ENCODE data around the gene UMODL1.

The UMODL1 gene

DNA sequence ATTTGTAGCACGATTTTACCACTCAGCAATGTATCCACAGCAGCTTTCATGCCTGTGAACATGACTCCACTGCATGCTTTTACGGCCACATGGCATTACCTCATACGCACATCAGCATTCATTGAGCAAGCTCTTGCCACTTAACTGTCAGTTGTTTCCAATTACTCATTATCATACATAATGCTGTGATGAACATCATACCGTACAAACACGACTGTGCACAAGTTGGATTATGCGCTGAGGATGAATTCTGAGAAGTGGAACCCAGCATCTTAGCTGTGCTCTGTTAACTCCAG, 9.6 kb downstream of the UMODL1 start:
- DNase-seq (ENCODE audit: low read depth) = no peak

- no peak for DNase-seq (ENCODE audit: low read depth)
Observed at GRCh38 chr21:42081138-42081537, 10.0 kb downstream of the UMODL1 start.

DNA sequence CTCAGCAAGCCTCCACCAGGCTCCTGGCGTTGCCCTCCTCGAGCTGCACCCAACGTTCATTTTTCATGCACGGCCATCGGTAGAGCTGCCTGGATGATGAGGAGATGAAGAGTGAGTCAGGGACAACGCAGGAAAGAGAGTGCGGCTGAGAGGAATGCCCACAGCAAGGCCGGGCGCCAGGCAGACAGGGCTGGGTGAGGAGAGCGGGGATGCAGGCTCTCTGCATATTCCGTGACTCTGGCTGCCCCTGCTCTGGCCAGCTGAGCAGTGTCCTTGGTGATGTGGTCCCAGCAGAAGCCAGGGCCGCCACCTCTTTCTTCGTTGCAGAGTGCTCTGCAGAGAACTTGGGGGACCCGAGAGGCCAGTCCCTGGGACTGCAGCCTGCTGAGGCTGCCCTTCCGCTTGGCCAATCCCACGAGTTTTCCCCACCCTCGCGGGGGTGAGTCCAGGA, 10.8 kb downstream of the UMODL1 start:
- no peak for DNase-seq (ENCODE audit: low read depth)

DNA sequence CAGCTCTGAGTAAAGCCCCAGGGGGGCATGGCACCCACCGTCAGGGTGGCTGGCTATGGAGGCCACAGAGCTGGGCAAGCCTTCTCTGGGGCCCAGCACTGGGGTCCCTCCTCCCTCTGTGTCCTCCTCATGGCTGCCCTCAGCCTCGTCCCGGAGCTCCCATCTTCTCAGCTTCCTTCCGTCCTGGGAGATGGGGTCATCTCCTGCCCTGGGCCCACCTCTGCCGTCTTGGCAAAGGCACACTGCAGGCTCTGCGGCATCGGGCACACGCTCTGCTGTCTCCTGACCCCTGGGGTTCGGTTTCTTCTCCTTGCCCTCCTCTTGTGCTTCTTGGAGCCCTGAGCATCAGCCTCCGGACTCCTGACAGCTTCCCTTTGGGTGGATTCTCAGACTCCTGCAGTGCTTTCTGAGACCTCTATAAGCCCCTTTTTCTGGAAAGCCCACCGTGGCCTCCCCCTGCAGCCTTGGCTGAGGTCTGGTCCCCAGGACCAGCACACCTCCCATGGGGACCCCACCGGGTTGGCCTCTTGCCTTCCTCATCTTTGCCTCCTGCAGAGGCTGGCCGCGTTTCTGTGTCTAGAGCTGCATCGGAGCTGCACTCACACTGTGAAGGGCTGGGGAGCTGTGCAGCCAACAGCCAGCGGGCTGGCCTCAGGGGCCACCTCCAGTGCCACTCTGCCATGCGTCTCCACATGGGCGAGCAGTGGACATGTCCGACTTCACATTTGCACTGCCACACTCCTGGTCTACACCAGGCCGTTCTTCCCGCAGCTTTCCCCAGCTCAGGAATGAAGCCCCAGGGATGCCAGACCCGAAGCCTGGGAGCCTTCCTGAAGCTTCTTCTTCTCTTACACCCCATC, 11.6 kb downstream of the UMODL1 start:
- no peak for DNase-seq (ENCODE audit: low read depth)

DNA sequence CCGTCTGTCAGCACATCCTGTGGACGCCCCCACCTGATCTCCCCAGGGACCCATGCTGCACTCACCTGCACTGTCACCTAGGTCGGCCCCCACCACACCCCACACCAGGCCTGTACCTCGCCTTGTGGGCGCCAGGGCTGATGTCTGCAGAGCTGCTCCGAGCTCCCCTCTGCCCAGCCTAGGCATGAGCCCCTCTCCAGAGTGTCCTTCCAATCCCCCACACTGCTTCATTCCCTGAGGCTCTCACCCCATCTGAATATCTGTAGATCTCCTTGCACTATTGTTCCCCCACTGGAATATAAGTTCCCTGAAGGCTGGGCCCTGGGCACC, 12.2 kb downstream of the UMODL1 start:
- DNase-seq (ENCODE audit: low read depth) = no peak

DNA sequence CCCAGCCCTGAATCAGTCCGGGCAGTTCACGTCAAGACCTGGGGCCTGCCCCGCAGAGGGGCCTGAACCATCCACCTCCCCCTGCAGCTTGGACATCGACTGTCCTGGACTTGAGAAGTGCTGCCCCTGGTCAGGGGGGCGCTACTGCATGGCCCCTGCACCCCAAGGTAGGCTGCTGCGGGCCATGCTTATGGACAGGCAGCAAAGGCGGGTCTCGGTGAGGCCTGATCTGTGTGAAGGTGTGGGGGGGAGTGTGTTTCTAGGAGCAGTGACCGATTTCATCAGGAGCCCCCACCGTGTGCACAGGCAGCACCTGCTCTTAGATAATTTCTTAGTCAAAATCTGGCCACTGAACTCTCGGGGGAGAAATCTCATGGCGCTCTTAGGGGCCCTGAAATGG, 13.0 kb downstream of the UMODL1 start:
- no peak for DNase-seq (ENCODE audit: low read depth)

DNA sequence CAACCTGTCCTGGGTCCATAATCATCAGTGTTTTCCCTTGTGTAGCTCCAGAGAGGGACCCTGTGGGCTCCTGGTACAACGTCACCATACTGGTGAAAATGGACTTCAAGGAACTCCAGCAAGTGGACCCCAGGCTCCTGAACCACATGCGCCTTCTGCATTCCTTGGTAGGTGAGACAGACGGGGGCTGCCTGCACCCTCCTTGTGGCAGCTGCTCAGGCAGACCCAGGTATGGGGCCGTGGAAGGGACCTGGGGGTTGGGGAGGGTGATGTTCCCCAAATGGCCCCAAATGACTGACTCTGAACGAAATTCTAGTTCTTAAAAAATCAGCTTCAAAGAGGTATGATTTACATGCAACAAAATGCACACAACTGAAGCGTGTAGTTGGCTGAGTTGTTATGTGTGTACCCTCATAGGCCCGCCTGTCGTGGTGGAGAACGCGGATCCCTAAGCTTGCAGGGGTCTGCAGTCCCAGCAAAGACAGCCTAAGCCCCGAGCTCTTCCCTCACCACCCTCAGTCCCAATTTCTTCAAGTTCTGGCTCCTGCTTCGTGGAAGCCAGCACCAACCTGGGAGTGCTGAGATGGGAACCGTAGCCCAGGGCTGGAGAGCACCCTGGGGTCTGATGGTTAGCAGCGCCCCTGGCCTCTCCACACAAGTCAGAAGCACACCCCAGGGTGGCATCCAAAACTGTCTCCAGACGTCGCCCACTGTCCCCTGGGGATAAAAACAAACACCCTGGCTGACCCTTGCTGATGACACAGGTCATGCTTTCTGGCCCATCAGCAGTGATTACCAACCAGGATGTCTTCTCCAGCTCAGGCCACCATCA, 14.3 kb downstream of the UMODL1 start:
- DNase-seq (ENCODE audit: low read depth) = no peak

DNA sequence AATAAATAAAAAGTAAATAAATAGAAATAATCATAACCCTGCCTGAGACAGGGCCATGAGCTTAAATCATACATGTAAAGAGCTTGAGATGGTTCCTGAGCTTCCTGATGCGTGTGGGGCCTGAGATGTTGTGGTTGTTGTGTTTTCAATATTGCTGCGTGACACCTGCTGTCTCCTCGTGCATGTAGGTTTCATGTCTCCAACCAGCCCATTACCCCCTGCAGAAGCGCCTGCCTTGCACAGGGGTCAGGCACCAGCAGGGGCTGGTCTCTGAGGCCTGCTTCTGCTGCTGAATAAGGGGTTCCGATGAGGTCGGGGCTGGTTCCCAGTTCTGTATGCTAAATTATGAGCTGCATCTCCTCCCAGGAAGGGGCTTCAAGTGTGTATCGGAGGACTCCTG, 15.9 kb downstream of the UMODL1 start:
- no peak for DNase-seq (ENCODE audit: low read depth)

DNA sequence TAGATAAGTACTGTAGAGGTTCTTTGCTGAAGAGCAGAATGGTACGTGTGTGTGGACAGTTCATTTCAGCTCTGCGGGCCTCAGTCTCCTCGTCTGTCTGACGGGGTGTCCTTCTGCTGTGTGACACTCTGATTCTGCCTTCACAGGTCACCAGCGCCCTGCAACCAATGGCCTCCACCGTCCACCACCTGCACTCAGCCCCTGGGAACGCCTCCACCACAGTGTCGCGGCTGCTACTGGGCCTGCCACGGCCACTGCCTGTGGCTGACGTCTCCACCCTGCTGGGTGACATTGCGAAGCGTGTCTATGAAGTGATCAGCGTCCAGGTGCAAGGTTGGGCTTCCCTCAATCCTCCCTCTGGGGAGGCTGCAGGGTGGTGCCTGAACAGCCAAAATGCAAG, 17.0 kb downstream of the UMODL1 start:
- no peak for DNase-seq (ENCODE audit: low read depth)

GRCh38 chr21:42088658-42089057, 17.5 kb downstream of the UMODL1 start:
- no peak for DNase-seq (ENCODE audit: low read depth)

GRCh38 chr21:42089093-42089631, 18.0 kb downstream of the UMODL1 start:
- DNase-seq (ENCODE audit: low read depth) = no peak

DNA sequence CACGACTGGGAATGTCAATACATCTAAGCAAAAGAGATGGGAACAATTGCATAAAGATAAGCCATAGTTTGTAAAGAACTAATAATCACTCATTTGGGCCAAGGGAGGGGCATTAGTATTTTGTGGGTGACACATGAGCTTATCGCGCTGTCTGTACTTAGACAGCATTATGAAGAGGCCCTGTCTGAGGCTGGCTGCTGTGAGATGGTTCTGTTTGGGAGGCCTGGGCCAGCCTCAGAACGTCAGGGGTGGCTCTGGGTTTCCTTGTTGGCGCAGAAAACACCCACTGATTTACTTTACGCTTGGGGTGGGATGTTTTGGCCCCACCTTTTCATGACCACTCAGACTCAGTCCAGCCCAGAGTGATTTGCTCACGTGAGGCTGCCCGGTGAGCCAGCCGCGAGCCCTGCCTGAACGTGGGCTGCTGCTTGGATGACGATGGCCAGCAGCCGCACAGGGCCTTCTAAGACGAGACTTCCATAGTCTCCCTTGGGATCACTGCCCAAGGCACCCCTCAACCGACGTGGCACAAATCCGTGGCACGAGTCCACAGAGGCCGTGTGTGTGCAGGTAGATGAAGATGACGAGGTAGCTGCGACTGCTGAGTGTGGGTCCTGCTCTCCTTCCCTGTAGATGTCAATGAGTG, 18.7 kb downstream of the UMODL1 start:
- no peak for DNase-seq (ENCODE audit: low read depth)

DNA sequence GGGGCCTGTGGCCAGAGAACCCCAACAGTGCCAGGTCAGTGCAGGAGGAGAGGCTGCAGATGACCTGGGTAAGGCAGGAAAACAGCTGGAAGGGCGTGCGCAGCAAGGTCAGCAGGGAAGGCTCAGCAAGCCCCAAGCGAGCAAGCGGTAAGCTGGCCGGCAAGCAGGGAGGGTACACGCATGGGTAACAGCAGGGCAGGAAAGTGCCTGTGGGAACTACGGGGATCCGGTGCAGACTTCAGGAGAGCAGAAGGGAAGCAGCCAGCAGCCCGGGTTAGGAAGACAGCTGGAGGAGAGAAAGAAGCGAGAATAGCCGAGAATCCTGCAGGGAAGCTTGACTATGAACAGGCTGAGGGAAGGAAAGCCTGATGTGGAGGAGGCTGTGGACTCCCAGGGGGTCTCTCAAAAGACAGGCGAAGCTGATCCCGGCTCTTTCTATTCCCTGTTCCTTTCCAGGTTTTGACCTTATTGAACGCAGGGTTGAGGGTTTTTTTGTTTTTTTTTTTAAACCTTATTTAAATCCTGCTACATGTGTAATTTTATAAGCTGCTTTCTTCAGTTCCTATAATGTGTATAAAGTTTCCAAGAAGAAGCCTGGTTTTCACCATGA, 20.9 kb downstream of the UMODL1 start:
- no peak for DNase-seq (ENCODE audit: low read depth)

DNA sequence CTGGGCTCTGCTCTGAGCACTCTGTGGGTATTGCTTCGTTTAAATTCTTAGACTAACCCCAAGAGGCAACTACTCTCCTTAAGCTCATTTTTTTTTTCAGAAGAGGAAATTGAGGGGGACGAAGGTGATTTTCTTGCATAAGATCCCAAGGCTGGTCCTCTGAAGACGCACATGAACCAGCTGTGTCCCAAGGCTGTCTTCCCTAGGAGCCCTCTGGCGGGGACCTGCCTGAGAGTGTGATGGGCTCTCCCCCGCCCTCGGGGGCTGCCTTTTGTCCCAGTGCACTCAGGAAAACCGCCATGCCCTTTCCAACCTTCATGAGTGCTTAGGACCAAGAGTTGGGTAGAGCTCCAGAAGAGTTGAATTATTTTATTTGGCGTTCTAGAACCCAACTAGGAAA, 21.7 kb downstream of the UMODL1 start:
- no peak for DNase-seq (ENCODE audit: low read depth)

DNA sequence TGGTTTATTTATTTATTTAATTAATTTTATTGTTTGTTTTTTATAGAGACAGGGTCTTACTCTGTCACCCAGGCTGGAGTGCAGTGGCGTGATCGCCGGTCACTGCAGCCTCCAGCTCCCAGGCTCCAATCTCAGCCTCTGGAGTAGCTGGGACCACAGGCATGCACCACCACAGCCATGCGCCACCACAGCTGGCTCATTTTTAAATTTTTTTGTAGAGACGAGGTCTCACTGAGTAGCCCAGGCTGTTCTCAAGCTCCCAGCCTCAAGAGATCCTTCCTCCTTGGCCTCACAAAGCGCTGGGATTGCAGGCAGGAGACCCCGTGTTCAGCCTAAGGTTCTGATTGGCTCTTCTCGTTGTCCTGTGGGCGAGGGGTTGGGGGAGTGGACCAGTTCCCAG, 22.1 kb downstream of the UMODL1 start:
- no peak for DNase-seq (ENCODE audit: low read depth)

DNA sequence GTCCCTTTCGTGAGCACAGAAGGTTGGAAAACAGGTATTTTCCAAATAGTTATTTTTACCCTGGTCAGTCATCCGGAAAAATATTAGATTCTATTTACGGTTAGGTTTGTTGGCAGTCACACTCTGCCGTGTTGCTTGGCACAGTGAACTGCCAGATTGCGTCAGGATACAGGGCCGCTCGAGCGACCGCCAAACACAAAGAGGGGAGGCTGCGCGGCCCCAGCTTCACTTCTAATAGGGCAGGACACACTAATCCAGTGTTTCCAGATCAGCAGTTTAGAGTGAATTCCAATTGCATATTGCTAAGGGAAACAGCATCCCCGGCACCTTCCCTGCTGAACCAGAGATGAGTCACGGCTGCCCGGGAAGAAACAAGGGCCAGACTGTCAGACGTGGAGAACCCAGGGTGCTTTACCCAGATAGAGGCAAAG, 22.9 kb downstream of the UMODL1 start:
- DNase-seq (ENCODE audit: low read depth) = no peak

DNA sequence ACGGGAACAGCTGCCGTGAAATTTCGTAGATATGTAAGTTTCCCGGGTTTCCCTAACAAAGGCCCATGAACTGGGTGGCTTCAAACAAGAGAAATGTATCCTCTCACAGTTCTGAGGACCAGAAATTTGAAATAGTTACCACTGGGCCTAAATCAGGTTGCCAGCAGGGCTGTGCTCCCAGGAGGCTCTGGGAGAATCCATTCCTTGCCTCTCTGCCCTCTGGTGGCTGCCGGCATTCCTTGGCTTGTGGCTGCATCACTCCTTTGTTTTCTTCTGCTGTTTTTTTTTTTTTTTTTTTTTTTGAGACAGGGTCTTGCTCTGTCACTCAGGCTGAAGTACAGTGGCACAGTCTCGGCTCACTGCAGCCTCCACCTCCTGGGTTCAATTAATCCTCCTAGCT, 23.7 kb downstream of the UMODL1 start:
- no peak for DNase-seq (ENCODE audit: low read depth)

- no peak for DNase-seq (ENCODE audit: low read depth)
Observed at GRCh38 chr21:42095581-42095980, 24.5 kb downstream of the UMODL1 start.

- no peak for DNase-seq (ENCODE audit: low read depth)
Observed at GRCh38 chr21:42096566-42096965, 25.4 kb downstream of the UMODL1 start.

DNA sequence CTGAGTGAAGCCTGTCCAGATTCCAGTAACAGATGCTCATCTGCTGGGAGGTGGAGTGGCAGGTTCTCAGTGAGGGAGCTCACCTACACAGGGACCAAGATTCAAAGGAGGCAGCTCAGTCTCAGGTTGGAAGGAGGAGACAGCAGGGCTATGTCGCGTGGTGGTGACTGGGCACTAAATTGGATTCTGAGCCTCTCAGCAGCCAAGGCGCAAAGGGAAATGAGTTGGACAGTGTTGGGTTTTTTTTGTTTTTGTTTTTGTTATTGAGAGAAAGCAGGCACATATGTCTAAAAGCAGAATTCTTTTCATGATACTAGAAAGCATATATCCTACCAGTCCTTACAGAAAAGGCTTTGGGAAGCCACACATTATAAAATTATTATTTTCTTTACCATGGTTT, 26.2 kb downstream of the UMODL1 start:
- no peak for DNase-seq (ENCODE audit: low read depth)

DNA sequence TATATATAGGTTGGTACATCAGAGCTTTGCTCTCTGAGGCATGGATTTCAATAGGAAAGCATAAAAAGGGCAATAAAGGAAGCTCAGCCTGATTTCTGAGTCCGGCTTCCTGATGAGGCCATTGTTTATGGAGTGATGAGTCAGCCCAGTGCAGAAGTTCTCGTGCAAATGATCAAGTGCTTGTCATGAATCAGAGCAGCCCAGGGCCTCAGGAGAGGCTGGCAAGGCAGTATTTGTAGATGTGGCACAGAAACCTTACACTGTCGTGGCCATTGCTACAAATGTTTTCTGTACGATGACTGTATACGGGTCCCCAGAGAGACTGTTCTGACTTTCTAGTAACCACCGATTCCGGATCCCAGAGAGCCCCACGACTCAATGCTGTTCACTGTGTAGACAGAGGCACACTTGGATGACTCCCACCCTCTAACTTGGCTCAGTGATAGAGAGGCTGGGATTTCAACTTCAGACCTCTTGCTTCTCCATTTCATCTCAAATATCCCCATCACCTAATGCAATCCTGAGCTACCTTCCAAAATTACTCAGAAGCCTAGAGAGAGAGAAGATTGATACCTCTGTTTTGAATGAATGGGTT, 26.8 kb downstream of the UMODL1 start:
- DNase-seq (ENCODE audit: low read depth) = no peak

GRCh38 chr21:42098957-42099505, 27.9 kb downstream of the UMODL1 start:
- no peak for DNase-seq (ENCODE audit: low read depth)

Measured in stimulated activated CD8-positive, alpha-beta memory T cell treated with anti-CD3 and anti-CD28 coated beads, Interleukin-12 subunit alpha, Interleukin-12 subunit beta, amount 100 ng/mL, for 1 hour (primary cell).